HCT116 (cell line): ENCODE data around the gene NXN.
A peak's percentile ranks its signal among the peaks of the same experiment; 100 is the strongest.

Experiments used
- CTCF ChIP-seq, 3 experiments: fragments of 200-600 bp in 1 of 3; sonication (generic) in 1 of 3; IDR thresholded peaks in 2 of 3; conservative IDR thresholded peaks in 1 of 3; 2 replicates each; pipeline ENCODE4 v1.5.1; 2012 to 2017; ENCODE audit warnings: low read depth in 2 of 3, low read length in 2 of 3, antibody characterized with exemption in 1 of 3, borderline replicate concordance in 1 of 3, control low read depth in 1 of 3, mild to moderate bottlenecking in 1 of 3, mixed read lengths in 1 of 3, mixed run types in 1 of 3, moderate library complexity in 1 of 3; ENCODE audit not compliant: insufficient read depth in 1 of 3
- EZH2 ChIP-seq: fragments of 200-600 bp; sonication (generic); IDR thresholded peaks from 2 replicates; pipeline ENCODE4 v1.6.1; 2017; ENCODE audit warnings: antibody characterized with exemption, mixed run types
- SP1 ChIP-seq: IDR thresholded peaks from 2 replicates; pipeline ENCODE4 v1.6.1; 2012; ENCODE audit warnings: low read depth

GRCh38 chr17:980406-981291 is 1.1 kb upstream of the NXN start:
- TF ChIP-seq SP1 (no peak), EZH2 (no peak), CTCF (IDR thresholded peaks at IDR 0.05 in 2 of 3, conservative IDR thresholded peaks at IDR 0.05 in 1 of 3; ENCODE audit: borderline replicate concordance in 1 of 3, insufficient read depth in 1 of 3, low read depth in 2 of 3, low read length in 2 of 3) (peak; percentile 64 to 95 (median 67))
